Measurements from ENCODE around the gene MAPK4. TPM values are rescaled to one million over a fixed set of nuclear protein-coding genes. Genes with fewer than 3 reads are reported as not detected.
"Not testable (repeated sequence)": the region's sequence is repeated elsewhere in the genome, so short reads cannot be mapped to it uniquely, and the experiment has no call there.

Gene MAPK4
- total RNA-seq, 1 donor from 2014 or later: 2.2 TPM

- H3K36me3 ChIP-seq: no peaks in the 10 kb centered on the region
- no peaks in the 10 kb centered on the region for H3K9me3 ChIP-seq
- intact Hi-C loops (cut with DNase I): no loop called here
- TF ChIP-seq POLR2A (IDR thresholded peaks at IDR 0.05) (no peak), POLR2AphosphoS5 (IDR thresholded peaks at IDR 0.05; ENCODE audit: insufficient read depth in 1 of 2, low read depth in 1 of 2) (no peak)
- TF ChIP-seq, protein P1, sequence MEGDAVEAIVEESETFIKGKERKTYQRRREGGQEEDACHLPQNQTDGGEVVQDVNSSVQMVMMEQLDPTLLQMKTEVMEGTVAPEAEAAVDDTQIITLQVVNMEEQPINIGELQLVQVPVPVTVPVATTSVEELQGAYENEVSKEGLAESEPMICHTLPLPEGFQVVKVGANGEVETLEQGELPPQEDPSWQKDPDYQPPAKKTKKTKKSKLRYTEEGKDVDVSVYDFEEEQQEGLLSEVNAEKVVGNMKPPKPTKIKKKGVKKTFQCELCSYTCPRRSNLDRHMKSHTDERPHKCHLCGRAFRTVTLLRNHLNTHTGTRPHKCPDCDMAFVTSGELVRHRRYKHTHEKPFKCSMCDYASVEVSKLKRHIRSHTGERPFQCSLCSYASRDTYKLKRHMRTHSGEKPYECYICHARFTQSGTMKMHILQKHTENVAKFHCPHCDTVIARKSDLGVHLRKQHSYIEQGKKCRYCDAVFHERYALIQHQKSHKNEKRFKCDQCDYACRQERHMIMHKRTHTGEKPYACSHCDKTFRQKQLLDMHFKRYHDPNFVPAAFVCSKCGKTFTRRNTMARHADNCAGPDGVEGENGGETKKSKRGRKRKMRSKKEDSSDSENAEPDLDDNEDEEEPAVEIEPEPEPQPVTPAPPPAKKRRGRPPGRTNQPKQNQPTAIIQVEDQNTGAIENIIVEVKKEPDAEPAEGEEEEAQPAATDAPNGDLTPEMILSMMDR (IDR thresholded peaks at IDR 0.05): no peak
- no peak for DNase-seq (ENCODE audit: extremely low spot score in 2 of 2)
- no peaks in the 10 kb centered on the region for H3K27me3 ChIP-seq
- no peak overlapping the region for H3K4me3 ChIP-seq
- H3K4me1 ChIP-seq: no peaks in the 10 kb centered on the region
- no peak overlapping the region for H3K27ac ChIP-seq
Observed at GRCh38 chr18:50706651-50707050, 146.8 kb downstream of the MAPK4 start.

DNA sequence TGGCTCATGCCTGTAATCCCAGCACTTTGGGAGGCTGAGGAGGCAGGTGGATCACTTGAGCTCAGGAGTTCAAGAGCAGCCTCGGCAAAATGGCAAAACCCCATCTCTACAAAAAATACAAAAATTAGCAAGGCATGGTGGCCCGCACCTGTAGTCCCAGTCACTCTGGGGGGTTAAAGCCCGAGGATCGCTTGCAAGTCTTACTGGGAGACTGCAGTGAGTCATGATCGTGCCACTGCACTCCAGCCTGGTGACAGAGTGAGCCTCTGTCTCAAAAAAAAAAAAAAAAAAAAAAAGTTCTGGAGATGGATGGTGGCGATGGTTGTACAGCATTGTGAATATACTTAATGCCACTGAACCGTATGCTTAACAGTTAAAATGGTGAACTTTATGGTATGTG is 147.4 kb downstream of the MAPK4 start:
- DNase-seq (ENCODE audit: extremely low spot score in 2 of 2); H3K36me3 ChIP-seq; H3K9me3 ChIP-seq; H3K27ac ChIP-seq; H3K4me3 ChIP-seq; intact Hi-C loops (cut with DNase I); H3K4me1 ChIP-seq; H3K27me3 ChIP-seq: not testable (repeated sequence)

GRCh38 chr18:50707855-50708469 is 148.1 kb downstream of the MAPK4 start:
- H3K36me3 ChIP-seq: no peaks in the 10 kb centered on the region
- TF ChIP-seq, protein P1 (IDR thresholded peaks at IDR 0.05): no peak
- TF ChIP-seq POLR2AphosphoS5 (IDR thresholded peaks at IDR 0.05; ENCODE audit: insufficient read depth in 1 of 2, low read depth in 1 of 2): peak in 1 of 2 donors; percentile 49
- intact Hi-C loops (cut with DNase I): no loop called here
- H3K9me3 ChIP-seq: no peaks in the 10 kb centered on the region
- H3K27me3 ChIP-seq: no peaks in the 10 kb centered on the region
- no peak overlapping the region for H3K4me3 ChIP-seq
- DNase-seq (ENCODE audit: extremely low spot score in 2 of 2): no peak
- H3K4me1 ChIP-seq: no peaks in the 10 kb centered on the region
- no peak overlapping the region for H3K27ac ChIP-seq

GRCh38 chr18:50709193-50709592 is 149.3 kb downstream of the MAPK4 start:
- intact Hi-C loops (cut with DNase I): no loop called here
- H3K4me3 ChIP-seq: no peak overlapping the region
- H3K9me3 ChIP-seq: no peaks in the 10 kb centered on the region
- no peaks in the 10 kb centered on the region for H3K27me3 ChIP-seq
- TF ChIP-seq, protein P1 (IDR thresholded peaks at IDR 0.05): no peak
- TF ChIP-seq POLR2AphosphoS5 (IDR thresholded peaks at IDR 0.05; ENCODE audit: insufficient read depth in 1 of 2, low read depth in 1 of 2) (no peak), POLR2A (IDR thresholded peaks at IDR 0.05) (no peak)
- no peaks in the 10 kb centered on the region for H3K36me3 ChIP-seq
- DNase-seq (ENCODE audit: extremely low spot score in 2 of 2): no peak
- no peaks in the 10 kb centered on the region for H3K4me1 ChIP-seq
- H3K27ac ChIP-seq: no peak overlapping the region

DNA sequence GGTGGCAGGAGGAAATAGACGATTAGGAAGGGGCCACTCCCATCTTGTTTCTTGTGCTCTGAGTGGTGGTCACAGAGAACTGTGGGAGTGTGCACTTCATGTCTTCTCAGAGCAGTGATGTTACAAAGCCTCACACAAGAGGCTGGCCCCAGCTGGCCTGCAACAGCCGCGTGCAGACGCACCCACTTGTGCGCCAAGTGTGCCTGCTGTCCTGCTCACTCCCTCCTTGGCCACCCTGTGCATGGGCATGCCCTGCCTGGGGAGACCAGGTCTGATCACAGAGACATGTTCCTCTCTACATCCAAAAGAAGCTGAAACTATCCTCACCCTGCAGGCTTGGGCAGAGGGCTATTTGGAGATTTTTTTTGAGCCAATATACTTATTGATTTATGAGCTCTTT is 151.5 kb downstream of the MAPK4 start:
- no peak for DNase-seq (ENCODE audit: extremely low spot score in 2 of 2)
- no peak overlapping the region for H3K4me3 ChIP-seq
- no peak overlapping the region for H3K27ac ChIP-seq
- TF ChIP-seq POLR2AphosphoS5 (IDR thresholded peaks at IDR 0.05; ENCODE audit: insufficient read depth in 1 of 2, low read depth in 1 of 2) (no peak), POLR2A (IDR thresholded peaks at IDR 0.05) (no peak)
- TF ChIP-seq, protein P1 (IDR thresholded peaks at IDR 0.05): no peak
- H3K36me3 ChIP-seq: no peaks in the 10 kb centered on the region
- no peaks in the 10 kb centered on the region for H3K9me3 ChIP-seq
- intact Hi-C loops (cut with DNase I): no loop called here
- H3K27me3 ChIP-seq: no peaks in the 10 kb centered on the region
- no peaks in the 10 kb centered on the region for H3K4me1 ChIP-seq
